ENCODE data around the gene MGST3. TPM values are rescaled to one million over a fixed set of nuclear protein-coding genes. Genes with fewer than 3 reads are reported as not detected.

The MGST3 gene
- total and polyA plus RNA-seq, 2 of the 13 experiments (the other 11 are each of a cell fraction or from before 2014, with no cell fraction given), result 59.7 to 61.2 TPM

DNA sequence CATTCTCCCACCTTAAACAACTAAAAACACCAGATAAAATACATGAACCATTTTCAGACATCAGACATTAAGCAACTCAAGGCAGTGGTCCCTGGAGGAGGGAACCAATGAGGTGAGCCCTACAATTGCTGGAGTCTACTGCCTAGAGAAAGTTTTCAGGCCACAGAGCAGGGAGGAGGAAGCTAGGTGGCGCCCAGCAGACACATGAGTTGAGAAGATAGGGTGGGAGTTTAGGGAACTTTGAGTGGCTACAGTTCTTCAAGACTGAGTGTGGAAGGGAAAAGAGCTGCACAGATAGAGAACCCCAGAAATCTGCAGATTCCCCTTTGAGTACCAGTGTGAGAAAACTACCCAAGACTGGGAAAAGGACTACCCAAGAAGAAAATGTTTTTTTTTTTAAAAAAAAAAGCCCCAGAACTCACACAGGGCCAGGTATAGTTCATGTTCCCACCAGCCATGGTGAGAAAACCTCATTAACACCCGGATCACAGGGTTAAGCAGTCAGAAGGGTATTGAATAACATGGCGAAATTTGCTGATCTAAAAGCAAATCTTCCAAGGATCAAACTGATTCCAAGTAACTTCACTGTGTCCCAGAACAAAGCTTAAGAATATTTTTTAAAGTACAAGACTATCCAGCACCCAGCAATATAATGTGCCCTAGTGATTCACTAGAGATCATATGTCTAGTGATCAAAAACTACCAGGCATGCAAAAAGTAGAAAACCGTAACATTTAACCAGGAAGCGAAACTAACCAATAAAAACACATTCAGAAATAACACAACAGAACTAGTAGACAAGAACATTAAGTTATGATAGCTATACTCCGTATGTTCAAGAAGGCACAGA, 55.3 kb downstream of the MGST3 start:
- in situ Hi-C loops (cut with HindIII; ENCODE audit: extremely low pct_ligation_motif_present, low pct_unique_long_range_greater_than_20kb), result no loop called here
- FAIRE-seq, result no peak

More for the DNA sequence above, 55.3 kb downstream of the MGST3 start:
- intact Hi-C loops (cut with micrococcal nuclease; ENCODE audit: unreplicated experiment), result no loop called here
- WGBS (ENCODE audit: low lambda C conversion rate), result 84% methylated on average over 6 of the region's 6 CpGs
- Histone ChIP-seq H3K9me3 (ENCODE audit: low read length) (peaks cover 7% of the 10 kb centered on the region; the same call in 1 of the 2 replicates), H2AFZ (ENCODE audit: low read length) (no peak overlapping the region), H3K27ac (ENCODE audit: extremely low read length, insufficient read depth, low read length) (no peak overlapping the region), H3K27me3 (ENCODE audit: control insufficient read depth in 1 of 2, insufficient read depth in 2 of 2, low read length in 2 of 2) (no peaks in the 10 kb centered on the region), H4K20me1 (ENCODE audit: insufficient read depth, low read length) (no peaks in the 10 kb centered on the region), H3K4me3 (replicated peaks in 1 of 3; ENCODE audit: insufficient read depth in 1 of 3, low read depth in 2 of 3, low read length in 3 of 3) (no peak overlapping the region), H3K36me3 (replicated peaks in 1 of 2; ENCODE audit: control insufficient read depth in 1 of 2, insufficient read depth in 2 of 2, low read length in 2 of 2) (peaks cover 4 to 22% of the 10 kb centered on the region in 2 experiments), H3K4me1 (ENCODE audit: insufficient read depth, low read length) (peaks cover 22% of the 10 kb centered on the region), H3K4me2 (ENCODE audit: low read depth, low read length) (no peak overlapping the region), H3K9ac (ENCODE audit: insufficient read depth, low read depth, low read length) (no peak overlapping the region), H3K79me2 (ENCODE audit: insufficient read depth, low read length) (peaks cover 3% of the 10 kb centered on the region)
- BruUV-seq (replicated peaks), result no TSS peak
- no peak for DNase-seq (ENCODE audit: low spot score)
- CTCF ChIA-PET (ENCODE audit: low intra/inter-chr PET ratio, low total read pairs), result no interaction called here
- TF ChIP-seq ZNF605 (CRISPR knock-in tag; IDR thresholded peaks at IDR 0.05) (no peak), ZNF333 (CRISPR knock-in tag; IDR thresholded peaks at IDR 0.05; ENCODE audit: borderline replicate concordance) (no peak), STAG1 (CRISPR knock-in tag; IDR thresholded peaks at IDR 0.05) (peak; percentile 47), ZBTB42 (CRISPR knock-in tag; IDR thresholded peaks at IDR 0.05) (no peak)
- TF ChIP-seq, protein P1, sequence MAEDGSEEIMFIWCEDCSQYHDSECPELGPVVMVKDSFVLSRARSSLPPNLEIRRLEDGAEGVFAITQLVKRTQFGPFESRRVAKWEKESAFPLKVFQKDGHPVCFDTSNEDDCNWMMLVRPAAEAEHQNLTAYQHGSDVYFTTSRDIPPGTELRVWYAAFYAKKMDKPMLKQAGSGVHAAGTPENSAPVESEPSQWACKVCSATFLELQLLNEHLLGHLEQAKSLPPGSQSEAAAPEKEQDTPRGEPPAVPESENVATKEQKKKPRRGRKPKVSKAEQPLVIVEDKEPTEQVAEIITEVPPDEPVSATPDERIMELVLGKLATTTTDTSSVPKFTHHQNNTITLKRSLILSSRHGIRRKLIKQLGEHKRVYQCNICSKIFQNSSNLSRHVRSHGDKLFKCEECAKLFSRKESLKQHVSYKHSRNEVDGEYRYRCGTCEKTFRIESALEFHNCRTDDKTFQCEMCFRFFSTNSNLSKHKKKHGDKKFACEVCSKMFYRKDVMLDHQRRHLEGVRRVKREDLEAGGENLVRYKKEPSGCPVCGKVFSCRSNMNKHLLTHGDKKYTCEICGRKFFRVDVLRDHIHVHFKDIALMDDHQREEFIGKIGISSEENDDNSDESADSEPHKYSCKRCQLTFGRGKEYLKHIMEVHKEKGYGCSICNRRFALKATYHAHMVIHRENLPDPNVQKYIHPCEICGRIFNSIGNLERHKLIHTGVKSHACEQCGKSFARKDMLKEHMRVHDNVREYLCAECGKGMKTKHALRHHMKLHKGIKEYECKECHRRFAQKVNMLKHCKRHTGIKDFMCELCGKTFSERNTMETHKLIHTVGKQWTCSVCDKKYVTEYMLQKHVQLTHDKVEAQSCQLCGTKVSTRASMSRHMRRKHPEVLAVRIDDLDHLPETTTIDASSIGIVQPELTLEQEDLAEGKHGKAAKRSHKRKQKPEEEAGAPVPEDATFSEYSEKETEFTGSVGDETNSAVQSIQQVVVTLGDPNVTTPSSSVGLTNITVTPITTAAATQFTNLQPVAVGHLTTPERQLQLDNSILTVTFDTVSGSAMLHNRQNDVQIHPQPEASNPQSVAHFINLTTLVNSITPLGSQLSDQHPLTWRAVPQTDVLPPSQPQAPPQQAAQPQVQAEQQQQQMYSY (CRISPR knock-in tag; IDR thresholded peaks at IDR 0.05), result no peak
- TF ChIP-seq, protein P2, sequence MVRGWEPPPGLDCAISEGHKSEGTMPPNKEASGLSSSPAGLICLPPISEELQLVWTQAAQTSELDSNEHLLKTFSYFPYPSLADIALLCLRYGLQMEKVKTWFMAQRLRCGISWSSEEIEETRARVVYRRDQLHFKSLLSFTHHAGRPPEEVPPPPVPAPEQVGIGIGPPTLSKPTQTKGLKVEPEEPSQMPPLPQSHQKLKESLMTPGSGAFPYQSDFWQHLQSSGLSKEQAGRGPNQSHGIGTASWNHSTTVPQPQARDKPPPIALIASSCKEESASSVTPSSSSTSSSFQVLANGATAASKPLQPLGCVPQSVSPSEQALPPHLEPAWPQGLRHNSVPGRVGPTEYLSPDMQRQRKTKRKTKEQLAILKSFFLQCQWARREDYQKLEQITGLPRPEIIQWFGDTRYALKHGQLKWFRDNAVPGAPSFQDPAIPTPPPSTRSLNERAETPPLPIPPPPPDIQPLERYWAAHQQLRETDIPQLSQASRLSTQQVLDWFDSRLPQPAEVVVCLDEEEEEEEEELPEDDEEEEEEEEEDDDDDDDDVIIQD (CRISPR knock-in tag; IDR thresholded peaks at IDR 0.05; ENCODE audit: low read depth), result peak; percentile 76; the same call in 1 of the 2 replicates
- TF ChIP-seq, protein P3, sequence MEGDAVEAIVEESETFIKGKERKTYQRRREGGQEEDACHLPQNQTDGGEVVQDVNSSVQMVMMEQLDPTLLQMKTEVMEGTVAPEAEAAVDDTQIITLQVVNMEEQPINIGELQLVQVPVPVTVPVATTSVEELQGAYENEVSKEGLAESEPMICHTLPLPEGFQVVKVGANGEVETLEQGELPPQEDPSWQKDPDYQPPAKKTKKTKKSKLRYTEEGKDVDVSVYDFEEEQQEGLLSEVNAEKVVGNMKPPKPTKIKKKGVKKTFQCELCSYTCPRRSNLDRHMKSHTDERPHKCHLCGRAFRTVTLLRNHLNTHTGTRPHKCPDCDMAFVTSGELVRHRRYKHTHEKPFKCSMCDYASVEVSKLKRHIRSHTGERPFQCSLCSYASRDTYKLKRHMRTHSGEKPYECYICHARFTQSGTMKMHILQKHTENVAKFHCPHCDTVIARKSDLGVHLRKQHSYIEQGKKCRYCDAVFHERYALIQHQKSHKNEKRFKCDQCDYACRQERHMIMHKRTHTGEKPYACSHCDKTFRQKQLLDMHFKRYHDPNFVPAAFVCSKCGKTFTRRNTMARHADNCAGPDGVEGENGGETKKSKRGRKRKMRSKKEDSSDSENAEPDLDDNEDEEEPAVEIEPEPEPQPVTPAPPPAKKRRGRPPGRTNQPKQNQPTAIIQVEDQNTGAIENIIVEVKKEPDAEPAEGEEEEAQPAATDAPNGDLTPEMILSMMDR (CRISPR knock-in tag; IDR thresholded peaks at IDR 0.05), result peak; percentile 54
- peak; percentile 41; the same call in 1 of the 3 replicates for ATAC-seq
- POLR2A ChIA-PET, result interaction anchor here (1.0 to 2.1 kb wide), 2 partner anchors 12 to 56 kb away, joined by 3 to 5 read pairs; partner anchors contain the start of gene ALDH9A1
